H1 (cell line): ENCODE measurements around the gene ARFGAP3. TPM values are rescaled to one million over a fixed set of nuclear protein-coding genes. Genes with fewer than 3 reads are reported as not detected.

ENCODE experiments used
- CTCF ChIA-PET: fragments of 300-600 bp; sonication (Branson Sonifier 250); formaldehyde crosslinking; loops from one replicate; lab custom pipeline; 2021; ENCODE audit not compliant: partially characterized antibody; lab: Charles Lee
- POLR2A ChIA-PET: fragments of 300-600 bp; sonication (Branson Sonifier 250); formaldehyde crosslinking; loops from one replicate; lab custom pipeline; 2021; ENCODE audit warnings: inconsistent platforms; ENCODE audit not compliant: partially characterized antibody; lab: Charles Lee
- DNase-seq, 2 experiments: peaks; one replicate each; pipeline versions ENCODE4 v3.0.0 to v3.0.0-alpha.2; 2010 to 2022; ENCODE audit warnings: low spot score in 2 of 2, low read depth in 1 of 2, mixed read lengths in 1 of 2
- FAIRE-seq: peaks from 2 replicates; lab custom pipeline; 2011; peaks lifted over from hg19 to GRCh38; lab: Jason Lieb, UNC
- H2AFZ ChIP-seq: 2 replicates; pipeline ENCODE4 v1.8.1; 2012; ENCODE audit warnings: low read length, inconsistent platforms
- H2AK5ac ChIP-seq: 2 replicates; pipeline ENCODE4 v1.6.1; 2013; ENCODE audit warnings: low read depth, low read length
- H2BK120ac ChIP-seq: replicated peaks from 2 replicates; pipeline ENCODE3; 2013; ENCODE audit warnings: low read depth, low read length, inconsistent platforms
- H2BK12ac ChIP-seq: 2 replicates; pipeline ENCODE4 v1.6.1; 2013; ENCODE audit warnings: low read depth, low read length
- H2BK15ac ChIP-seq: 2 replicates; pipeline ENCODE4 v1.6.1; 2013; ENCODE audit warnings: low read length
- H2BK20ac ChIP-seq: 2 replicates; pipeline ENCODE4 v1.6.1; 2013; ENCODE audit warnings: low read length
- H2BK5ac ChIP-seq: 2 replicates; pipeline ENCODE4 v1.6.1; 2013; ENCODE audit warnings: low read depth, low read length
- H3K14ac ChIP-seq: 2 replicates; pipeline ENCODE4 v1.6.1; 2013; ENCODE audit warnings: inconsistent platforms; ENCODE audit not compliant: insufficient read length
- H3K18ac ChIP-seq: 2 replicates; pipeline ENCODE4 v1.6.1; 2013; ENCODE audit warnings: low read length; ENCODE audit errors: extremely low read depth
- H3K23ac ChIP-seq: 2 replicates; pipeline ENCODE4 v1.6.1; 2013; ENCODE audit warnings: inconsistent platforms; ENCODE audit not compliant: insufficient read length
- H3K23me2 ChIP-seq: 2 replicates; pipeline ENCODE4 v1.6.1; 2013; ENCODE audit warnings: low read depth, low read length
- H3K27ac ChIP-seq: 2 replicates; pipeline ENCODE4 v1.6.1; 2011; ENCODE audit warnings: low read depth, low read length, inconsistent platforms
- H3K27me3 ChIP-seq, 4 experiments: replicated peaks in 1 of 4; 1 replicate in 1 of 4; 2 replicates in 3 of 4; pipeline versions ENCODE4 v1.6.1 to v1.8.1; 2011 to 2013; ENCODE audit warnings: low read length in 3 of 4, mild to moderate bottlenecking in 3 of 4, inconsistent platforms in 2 of 4, mixed read lengths in 2 of 4, moderate library complexity in 1 of 4; ENCODE audit not compliant: control insufficient read depth in 3 of 4, insufficient read depth in 3 of 4; ENCODE audit errors: extremely low read depth in 1 of 4
- H3K36me3 ChIP-seq, 4 experiments: 2 replicates each; pipeline versions ENCODE4 v1.6.1 to v1.8.1; 2011 to 2013; ENCODE audit warnings: mild to moderate bottlenecking in 4 of 4, low read length in 3 of 4, moderate library complexity in 2 of 4, control low read depth in 1 of 4, inconsistent platforms in 1 of 4; ENCODE audit not compliant: insufficient read depth in 4 of 4, control insufficient read depth in 2 of 4
- H3K4ac ChIP-seq: replicated peaks from 2 replicates; pipeline ENCODE3; 2013; ENCODE audit warnings: low read length, low read depth, mixed read lengths, inconsistent platforms; ENCODE audit not compliant: insufficient read length
- H3K4me1 ChIP-seq, 4 experiments: replicated peaks in 1 of 4; 1 replicate in 1 of 4; 2 replicates in 3 of 4; pipeline versions ENCODE4 v1.6.1 to v1.8.1; 2011 to 2013; ENCODE audit warnings: low read length in 3 of 4, inconsistent platforms in 2 of 4, mixed read lengths in 1 of 4; ENCODE audit not compliant: insufficient read depth in 4 of 4, control insufficient read depth in 3 of 4
- H3K4me2 ChIP-seq, 2 experiments: 2 replicates each; pipeline versions ENCODE4 v1.6.1 to v1.8.1; 2011 to 2013; ENCODE audit warnings: low read depth in 2 of 2, low read length in 2 of 2, control low read depth in 1 of 2, inconsistent platforms in 1 of 2, mild to moderate bottlenecking in 1 of 2; ENCODE audit not compliant: insufficient read depth in 1 of 2
- H3K4me3 ChIP-seq, 4 experiments: fragments of 200-600, 300-600 bp in 1 of 4; sonication (generic), shearing (Covaris generic), sonication (Bioruptor Twin) in 1 of 4; 2 replicates each; pipeline versions ENCODE4 v1.5.1 to v1.8.1; 2011 to 2016; ENCODE audit warnings: low read length in 4 of 4, low read depth in 3 of 4, control low read depth in 2 of 4, inconsistent platforms in 2 of 4, mild to moderate bottlenecking in 2 of 4, mixed read lengths in 1 of 4, moderate library complexity in 1 of 4; ENCODE audit not compliant: insufficient read depth in 2 of 4; ENCODE audit errors: extremely low read depth in 1 of 4
- H3K56ac ChIP-seq: replicated peaks from 2 replicates; pipeline ENCODE3; 2013; ENCODE audit warnings: low read depth, mild to moderate bottlenecking, mixed read lengths, low read length, inconsistent platforms; ENCODE audit not compliant: insufficient read length
- H3K79me1 ChIP-seq: 2 replicates; pipeline ENCODE4 v1.6.1; 2013; ENCODE audit warnings: low read depth, low read length, control low read depth
- H3K79me2 ChIP-seq, 2 experiments: 2 replicates each; pipeline versions ENCODE4 v1.6.1 to v1.8.1; 2012 to 2013; ENCODE audit warnings: low read length in 2 of 2, mild to moderate bottlenecking in 2 of 2, inconsistent platforms in 1 of 2; ENCODE audit not compliant: insufficient read depth in 2 of 2, control insufficient read depth in 1 of 2
- H3K9ac ChIP-seq, 4 experiments: replicated peaks in 1 of 4; 1 replicate in 1 of 4; 2 replicates in 3 of 4; pipeline versions ENCODE4 v1.6.1 to v1.8.1; 2011 to 2013; ENCODE audit warnings: low read depth in 3 of 4, low read length in 3 of 4, control low read depth in 2 of 4, mild to moderate bottlenecking in 2 of 4, moderate library complexity in 2 of 4, inconsistent platforms in 1 of 4; ENCODE audit errors: extremely low read depth in 1 of 4
- H3K9me3 ChIP-seq, 2 experiments: 2 replicates each; pipeline versions ENCODE4 v1.6.1 to v1.8.1; 2012 to 2013; ENCODE audit warnings: mild to moderate bottlenecking in 2 of 2, moderate library complexity in 2 of 2, control low read depth in 1 of 2, inconsistent platforms in 1 of 2, low read depth in 1 of 2, low read length in 1 of 2, mixed read lengths in 1 of 2; ENCODE audit not compliant: insufficient read depth in 2 of 2
- H4K20me1 ChIP-seq, 2 experiments: replicated peaks in 1 of 2; 2 replicates each; pipeline versions ENCODE3 to v1.8.1; 2011 to 2013; ENCODE audit warnings: inconsistent platforms in 2 of 2, low read length in 2 of 2, mild to moderate bottlenecking in 1 of 2; ENCODE audit not compliant: insufficient read depth in 2 of 2, control insufficient read depth in 1 of 2
- H4K5ac ChIP-seq: 2 replicates; pipeline ENCODE4 v1.6.1; 2013; ENCODE audit warnings: low read length, low read depth, mixed read lengths, inconsistent platforms; ENCODE audit not compliant: insufficient read length
- H4K8ac ChIP-seq: 2 replicates; pipeline ENCODE4 v1.8.0; 2013; ENCODE audit warnings: mild to moderate bottlenecking, moderate library complexity, low read length, inconsistent platforms; ENCODE audit not compliant: insufficient read depth; ENCODE audit errors: extremely low read depth
- H4K91ac ChIP-seq: replicated peaks from 2 replicates; pipeline ENCODE3; 2013; ENCODE audit warnings: low read length, mixed read lengths, inconsistent platforms; ENCODE audit not compliant: insufficient read length
- ATF2 ChIP-seq: IDR thresholded peaks from 2 replicates; pipeline ENCODE4 v1.6.1; 2012; ENCODE audit warnings: low read length, inconsistent platforms
- CEBPB ChIP-seq: IDR thresholded peaks from 2 replicates; pipeline ENCODE4 v1.6.1; 2012; ENCODE audit warnings: low read depth, low read length
- CHD1 ChIP-seq: IDR thresholded peaks from 2 replicates; pipeline ENCODE4 v1.6.1; 2012; ENCODE audit warnings: low read depth, low read length, improper control_type of control experiment
- CREB1 ChIP-seq: IDR thresholded peaks from 2 replicates; pipeline ENCODE4 v1.6.1; 2012; ENCODE audit warnings: inconsistent platforms
- CTBP2 ChIP-seq: IDR thresholded peaks from 2 replicates; pipeline ENCODE4 v1.7.0; 2011; ENCODE audit warnings: borderline replicate concordance, mild to moderate bottlenecking, moderate library complexity, mixed read lengths, low read length; ENCODE audit not compliant: insufficient read depth, insufficient read length
- FOSL1 ChIP-seq: IDR thresholded peaks from 2 replicates; pipeline ENCODE4 v1.6.1; 2011; ENCODE audit warnings: mild to moderate bottlenecking, low read depth, low read length, moderate library complexity; ENCODE audit not compliant: insufficient read depth
- PHF8 ChIP-seq: fragments of 200-600 bp; sonication (generic); conservative IDR thresholded peaks from 2 replicates; pipeline ENCODE4 v1.7.1; 2012; ENCODE audit warnings: low read depth, mild to moderate bottlenecking, inconsistent platforms, low read length, moderate library complexity
- RBBP5 ChIP-seq: IDR thresholded peaks from 2 replicates; pipeline ENCODE4 v1.7.1; 2012; ENCODE audit warnings: low read depth, mild to moderate bottlenecking, inconsistent platforms, low read length, moderate library complexity, borderline replicate concordance
- YY1 ChIP-seq: IDR thresholded peaks from 2 replicates; pipeline ENCODE4 v1.6.1; 2011; ENCODE audit warnings: low read depth, mild to moderate bottlenecking, low read length
- WGBS, 2 experiments: shearing (Covaris generic) in 1 of 2; methylation state at CpG; one replicate each; pipeline versions ENCODE4 v1.1.6 to v1.1.7; 2013 to 2015; ENCODE audit warnings: low lambda C conversion rate in 2 of 2, mixed read lengths in 2 of 2, inconsistent platforms in 1 of 2, low coverage in 1 of 2, missing lambda C conversion rate in 1 of 2; ENCODE audit not compliant: insufficient replicate concordance in 2 of 2, insufficient coverage in 1 of 2, insufficient read length in 1 of 2; ENCODE audit errors: extremely low coverage in 1 of 2, missing lambda C conversion rate in 1 of 2; 5-methylcytosine and 5-hydroxymethylcytosine counted together
- polyA plus RNA-seq, 7 experiments: library from polyadenylated mRNA; depleted of rRNA in 3 of 7; stranded (reverse) in 5 of 7; unstranded in 2 of 7; fragments of >200 nt in 5 of 7; fragments of 200-250 nt in 2 of 7; gene quantifications; 1 replicate in 5 of 7; 2 replicates in 1 of 7; 4 replicates in 1 of 7; pipeline versions ENCODE4 v1.2.1 to v1.2.3, GENCODE V29; 2011 to 2013; ENCODE audit warnings: missing spikeins in 2 of 7, mixed read lengths in 2 of 7
- total RNA-seq: library from RNA; stranded (reverse); fragmentation: NEBNext Ultra II Directional; extraction: Animal tissue kit (Norgen Biotek cat#: 25700); gene quantifications from 2 replicates; pipeline ENCODE4 v1.2.1, GENCODE V29; 2021
- TF ChIP-seq, protein P1 (sequence below): IDR thresholded peaks from 2 replicates; pipeline ENCODE4 v1.6.1; 2012; ENCODE audit warnings: inconsistent platforms
- TF ChIP-seq, protein P2 (sequence below): IDR thresholded peaks from 2 replicates; pipeline ENCODE4 v1.6.1; 2012; ENCODE audit warnings: inconsistent platforms

Gene ARFGAP3
- total and polyA plus RNA-seq, 2 of the 8 experiments (the other 6 are each of a cell fraction or from before 2014, with no cell fraction given), result 9.7 to 16.0 TPM

GRCh38 chr22:42752912-42753311 lies 104.2 kb downstream of the ARFGAP3 start:
- Histone ChIP-seq H3K56ac (no peak overlapping the region), H3K36me3 (no peaks in the 10 kb centered on the region), H2BK120ac (no peak overlapping the region), H2AFZ (no peak overlapping the region), H3K23ac (no peak overlapping the region), H2BK15ac (0 out of 2 replicates have a peak overlapping the region, but pooled peaks have one; percentile 61), H3K18ac (no peak overlapping the region), H3K27me3 (no peaks in the 10 kb centered on the region), H2AK5ac (no peak overlapping the region), H4K20me1 (no peaks in the 10 kb centered on the region), H3K79me2 (no peaks in the 10 kb centered on the region), H2BK20ac (no peak overlapping the region), H4K8ac (0 out of 2 replicates have a peak overlapping the region, but pooled peaks have one; percentile 3), H3K4me2 (no peak overlapping the region), H3K4me1 (peaks cover 0 to 10% (median 4%) of the 10 kb centered on the region in 4 experiments; a peak in 4 of 7 replicates), H3K79me1 (no peaks in the 10 kb centered on the region), H2BK12ac (no peak overlapping the region), H4K91ac (no peak overlapping the region), H3K4ac (no peak overlapping the region), H3K14ac (no peak overlapping the region), H3K23me2 (peaks cover 3% of the 10 kb centered on the region; the same call in 1 of the 2 replicates), H4K5ac (no peak overlapping the region), H3K27ac (no peak overlapping the region), H2BK5ac (no peak overlapping the region), H3K9me3 (peaks cover 0 to 4% of the 10 kb centered on the region in 2 experiments; a peak in 1 of 4 replicates), H3K4me3 (no peak overlapping the region), H3K9ac (no peak overlapping the region)
- ChIA-PET CTCF (interaction anchor here (0.6 to 1.4 kb wide), 7 partner anchors 21 to 314 kb away, joined by 3 to 4 read pairs (median 3); no protein-coding TSS in a partner anchor), POLR2A (interaction anchor here (2.6 kb wide), 1 partner anchor 138 kb away, joined by 6 read pairs; the partner anchor contains the start of gene POLDIP3)
- DNase-seq (no peak), FAIRE-seq (no peak)
- WGBS, 2 experiments, result 90% methylated on average over 7 of the region's 7 CpGs; no CpG with 5 or more reads in 1 of the 2 experiments
- TF ChIP-seq, protein P1, sequence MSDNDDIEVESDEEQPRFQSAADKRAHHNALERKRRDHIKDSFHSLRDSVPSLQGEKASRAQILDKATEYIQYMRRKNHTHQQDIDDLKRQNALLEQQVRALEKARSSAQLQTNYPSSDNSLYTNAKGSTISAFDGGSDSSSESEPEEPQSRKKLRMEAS, result no peak
- TF ChIP-seq CHD1, result no peak
- TF ChIP-seq, protein P2, sequence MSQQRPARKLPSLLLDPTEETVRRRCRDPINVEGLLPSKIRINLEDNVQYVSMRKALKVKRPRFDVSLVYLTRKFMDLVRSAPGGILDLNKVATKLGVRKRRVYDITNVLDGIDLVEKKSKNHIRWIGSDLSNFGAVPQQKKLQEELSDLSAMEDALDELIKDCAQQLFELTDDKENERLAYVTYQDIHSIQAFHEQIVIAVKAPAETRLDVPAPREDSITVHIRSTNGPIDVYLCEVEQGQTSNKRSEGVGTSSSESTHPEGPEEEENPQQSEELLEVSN, result no peak
- no peak for TF ChIP-seq ATF2
- TF ChIP-seq CTBP2, result no peak
- TF ChIP-seq CREB1, result no peak
- TF ChIP-seq PHF8, result no peak
- no peak for TF ChIP-seq YY1
- TF ChIP-seq FOSL1, result no peak
- no peak for TF ChIP-seq CEBPB
- TF ChIP-seq RBBP5, result no peak
